EH (cell line): ENCODE results near the gene NES.

Experiments used
- DNase-seq: peaks from one replicate; pipeline ENCODE4 v3.0.0-alpha.2; 2015; ENCODE audit warnings: low read depth

NES gene

GRCh38 chr1:156676820-156677615 is at the start of gene NES:
TSS of gene NES (minus strand) at chr1:156677407. CDS start at chr1:156677264, 143 bp downstream.
- DNase-seq: peak; percentile 89

- peak; percentile 75 for DNase-seq
Observed at GRCh38 chr1:156726549-156727226, 49.5 kb upstream of the NES start.

- peak; percentile 92 for DNase-seq
Observed at GRCh38 chr1:156725683-156726280, 48.6 kb upstream of the NES start.

GRCh38 chr1:156721535-156721934 is 44.3 kb upstream of the NES start:
- no peak for DNase-seq

DNA sequence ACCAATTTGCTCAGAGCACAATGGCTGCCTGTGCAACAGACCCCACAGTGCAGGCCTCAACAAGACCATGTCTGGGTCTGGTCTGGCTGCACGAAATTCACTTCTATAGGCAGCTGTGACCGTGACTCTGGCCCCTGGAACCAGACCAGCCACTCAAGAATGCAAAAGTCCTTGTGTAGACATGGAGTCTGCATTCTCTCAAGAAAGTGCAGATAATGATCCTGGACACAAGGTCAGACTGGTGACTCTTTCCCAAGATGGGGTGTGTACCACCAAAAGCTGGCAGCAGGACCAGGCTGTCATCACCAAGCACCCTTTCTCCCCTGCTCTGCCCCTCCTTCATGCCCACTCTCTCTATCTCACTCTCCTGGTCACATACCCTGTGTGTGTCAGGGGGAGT is 43.9 kb upstream of the NES start:
- DNase-seq: no peak

GRCh38 chr1:156717351-156717750 is 40.1 kb upstream of the NES start:
- no peak for DNase-seq

- no peak for DNase-seq
Observed at GRCh38 chr1:156714830-156715229, 37.6 kb upstream of the NES start.

GRCh38 chr1:156712626-156713025 is 35.4 kb upstream of the NES start:
- peak; percentile 66 for DNase-seq

GRCh38 chr1:156711011-156711817 is 34.0 kb upstream of the NES start:
- peak; percentile 49 for DNase-seq

GRCh38 chr1:156709757-156710489 is 32.7 kb upstream of the NES start:
- peak; percentile 85 for DNase-seq

GRCh38 chr1:156709031-156709430 is 31.8 kb upstream of the NES start:
- no peak for DNase-seq

DNA sequence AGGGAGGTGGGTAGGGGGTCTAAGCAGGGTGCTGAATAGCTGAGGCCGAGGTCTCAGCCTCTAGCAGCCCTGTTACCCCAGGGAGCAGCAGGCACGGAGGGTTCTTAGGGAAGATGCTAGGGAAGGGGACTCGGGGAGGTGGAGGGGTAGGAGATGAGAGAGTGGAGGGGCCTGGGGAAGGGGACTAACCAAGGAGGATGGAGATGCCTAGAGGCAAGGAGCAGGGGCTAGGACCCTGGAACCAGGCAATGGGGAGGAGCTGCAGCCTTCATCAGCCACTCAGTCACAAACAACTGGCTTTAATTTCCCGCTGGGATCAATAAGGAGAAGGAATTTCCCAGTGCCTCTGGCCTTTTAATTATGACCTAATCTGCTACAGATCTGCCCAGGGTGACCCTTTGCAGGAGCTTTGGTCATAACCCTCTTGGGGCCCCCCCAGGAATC is 31.0 kb upstream of the NES start:
- no peak for DNase-seq

DNA sequence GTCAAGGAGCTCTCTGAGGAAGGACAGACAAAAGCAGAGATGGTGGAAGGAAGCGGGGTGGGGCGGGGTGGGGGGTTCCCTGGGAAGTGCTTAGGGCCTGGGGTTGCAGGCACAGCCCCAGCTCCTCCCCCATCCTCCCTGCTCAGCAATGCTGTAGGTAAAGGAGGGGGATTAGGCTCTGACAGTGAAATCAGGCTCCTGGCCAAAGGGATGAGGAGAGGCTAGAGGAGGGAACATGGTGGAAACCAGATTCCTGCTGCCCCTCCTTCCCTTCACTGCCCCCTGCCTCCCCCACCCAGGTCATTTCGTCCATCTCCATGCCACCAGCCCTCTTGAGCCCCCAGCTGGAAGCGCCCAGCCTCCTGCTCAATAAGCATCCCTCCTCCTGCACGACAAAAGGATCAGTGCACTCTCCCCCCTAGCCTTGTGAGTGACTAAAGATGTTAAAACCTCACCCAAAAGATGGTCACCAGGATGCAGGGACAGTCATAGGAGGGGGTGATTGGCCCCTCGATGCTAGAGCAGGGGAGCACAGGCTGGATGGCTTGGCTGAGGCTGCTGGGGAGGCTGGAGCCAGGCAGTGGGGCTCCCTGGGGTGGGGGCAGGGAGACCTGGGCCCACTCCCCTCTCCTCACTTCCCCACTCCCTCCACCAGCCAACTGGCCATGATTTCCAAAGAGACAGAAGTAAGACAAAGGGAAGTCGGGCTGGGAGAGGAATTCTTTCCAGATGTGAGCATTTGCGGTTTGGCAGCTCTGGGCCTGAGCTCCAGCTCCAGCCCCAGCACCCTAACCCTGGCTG is 30.4 kb upstream of the NES start:
- peak; percentile 72 for DNase-seq

- peak; percentile 84 for DNase-seq
Observed at GRCh38 chr1:156706657-156707416, 29.6 kb upstream of the NES start.

- DNase-seq: peak; percentile 61
Observed at GRCh38 chr1:156705918-156706656, 28.9 kb upstream of the NES start.

DNA sequence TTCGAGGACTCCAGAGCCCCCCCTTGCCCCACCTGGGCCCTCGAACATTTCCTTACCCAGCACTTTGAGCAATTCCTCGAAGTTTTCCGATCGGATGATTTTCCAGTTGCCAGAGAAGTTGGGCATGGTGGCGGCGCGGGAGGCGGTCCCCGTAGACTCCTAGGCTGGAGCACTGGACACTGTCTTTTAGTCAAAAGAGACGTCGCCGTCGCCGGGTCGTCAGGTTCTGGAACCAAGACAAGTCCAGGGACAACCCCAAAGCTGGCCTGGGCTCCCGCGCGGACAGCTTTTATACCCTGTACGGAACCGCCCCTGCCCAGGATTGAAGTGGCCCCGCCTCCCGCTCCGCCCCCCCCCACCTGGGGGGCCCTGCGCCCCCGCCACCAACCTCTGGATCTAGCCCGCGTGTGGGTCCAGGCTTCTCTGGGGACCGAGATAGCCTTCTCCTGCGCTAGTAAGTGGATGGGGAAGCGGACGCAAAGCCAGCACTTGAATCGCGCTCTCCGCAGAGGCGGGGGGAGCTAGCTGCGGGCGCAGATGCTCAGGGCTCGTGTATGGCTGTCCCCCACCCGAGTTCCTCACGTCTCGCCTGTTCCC is 28.2 kb upstream of the NES start, which contains the start of gene CRABP2:
Gene CRABP2, minus strand, starts transcription at position 263 of the 597 bp plus-strand sequence. Its CDS starts 137 bp downstream, at position 126.
- peak; percentile 43 for DNase-seq

DNA sequence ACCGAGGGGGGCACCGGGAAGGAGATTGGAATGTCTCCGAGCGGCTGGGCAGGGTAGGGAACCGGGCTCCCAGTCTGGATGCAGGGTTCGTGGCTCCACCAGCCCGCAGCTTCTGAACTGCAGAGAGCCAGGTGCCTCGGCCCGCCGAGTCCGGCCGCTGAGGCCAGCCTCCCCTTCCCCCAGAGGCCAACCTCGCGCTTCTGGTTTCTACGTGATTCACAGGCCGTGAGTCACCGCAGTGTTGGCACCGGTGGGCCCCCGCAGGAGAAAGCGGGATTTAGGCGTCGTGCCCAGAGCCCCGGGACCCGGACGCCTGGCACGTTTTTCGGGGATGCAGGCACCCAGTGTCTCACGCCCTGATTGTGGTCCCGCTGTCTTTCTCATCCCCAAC is 27.7 kb upstream of the NES start:
- DNase-seq: peak; percentile 74

DNA sequence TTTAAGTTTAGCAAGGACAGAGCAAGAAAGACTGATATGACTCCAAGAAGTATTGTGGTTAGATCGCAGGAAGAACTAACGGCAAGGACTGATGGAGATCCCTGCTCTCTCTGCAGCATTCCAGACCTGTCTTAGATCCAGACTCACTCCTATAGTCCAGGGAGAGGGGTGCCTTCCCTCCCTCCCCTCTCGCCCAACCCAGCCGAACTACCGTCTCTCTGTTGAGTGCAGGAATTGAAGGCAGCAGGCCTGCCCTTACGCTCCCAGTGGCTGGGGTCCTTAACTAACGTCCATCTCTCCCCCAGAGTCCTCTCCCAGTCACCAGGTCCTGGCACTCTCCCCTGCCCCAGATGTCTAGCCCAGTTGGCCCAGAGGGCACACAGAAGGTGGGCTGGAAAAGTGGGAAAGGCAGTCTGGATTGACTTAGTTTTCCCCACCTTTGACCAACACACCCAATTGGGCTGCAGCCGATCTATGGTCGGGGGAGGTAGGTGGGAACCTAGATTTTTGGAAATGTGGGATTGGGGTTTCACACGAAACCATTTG is 27.0 kb upstream of the NES start:
- no peak for DNase-seq
